Lower leg skin (tissue), 3 donors: ENCODE measurements around the gene COX15.

Source experiments
- CTCF ChIP-seq, 3 donors: fragments of 450-650 bp; IDR thresholded peaks; one replicate each; pipeline ENCODE4 v1.5.1; 2016; ENCODE audit warnings: antibody characterized with exemption in 3 of 3, mild to moderate bottlenecking in 3 of 3, moderate library complexity in 2 of 3
- POLR2A ChIP-seq, 2 donors: fragments of 450-650 bp; IDR thresholded peaks; one replicate each; pipeline ENCODE4 v1.6.1; 2016 to 2017; ENCODE audit warnings: antibody characterized with exemption in 2 of 2, mild to moderate bottlenecking in 1 of 2, moderate library complexity in 1 of 2

- TF ChIP-seq CTCF (IDR thresholded peaks at IDR 0.05) (no peak), POLR2A (IDR thresholded peaks at IDR 0.05) (no peak)
Observed at GRCh38 chr10:99775850-99776249, 43.9 kb upstream of the COX15 start.
